ENCODE data around the gene CAMTA1. TPM values are rescaled to one million over a fixed set of nuclear protein-coding genes. Genes with fewer than 3 reads are reported as not detected.

The CAMTA1 gene
- total RNA-seq, 1 experiment from 2014 or later = 69.5 TPM

DNA sequence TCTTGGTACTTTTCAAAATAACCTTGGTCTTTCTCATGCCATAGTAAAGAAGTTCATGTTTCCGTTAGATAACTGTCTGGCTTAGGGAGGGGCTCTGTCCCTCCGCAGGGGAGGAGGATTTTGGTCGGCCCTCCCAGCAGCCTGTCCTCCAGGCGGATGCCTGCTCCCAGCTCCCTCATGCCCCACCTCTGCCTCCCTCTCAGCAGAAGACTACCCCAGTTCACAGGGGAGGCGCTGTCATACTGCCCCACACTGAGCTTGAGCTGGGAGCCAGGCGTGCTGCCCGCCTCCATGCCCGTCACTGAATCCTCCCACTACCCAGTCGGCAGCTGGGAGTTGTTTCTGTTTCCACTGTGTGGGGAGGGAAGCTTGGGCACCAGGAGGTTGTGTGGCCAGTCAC, 127.3 kb downstream of the CAMTA1 start:
- Histone ChIP-seq H2AFZ (ENCODE audit: low read depth, low read length, poor library complexity, severe bottlenecking) (no peak overlapping the region), H3K9me3 (ENCODE audit: control insufficient read depth in 1 of 2, insufficient read depth in 1 of 2, low read depth in 1 of 2, low read length in 2 of 2) (no peaks in the 10 kb centered on the region), H4K20me1 (ENCODE audit: insufficient read depth) (no peaks in the 10 kb centered on the region), H3K4me1 (ENCODE audit: control insufficient read depth in 1 of 2, insufficient read depth in 2 of 2, low read length in 2 of 2) (peaks cover 0 to 5% of the 10 kb centered on the region in 2 experiments; a peak in 1 of 4 replicates), H3K79me2 (ENCODE audit: insufficient read depth, low read length) (no peaks in the 10 kb centered on the region), H3K9me2 (ENCODE audit: insufficient read depth) (no peaks in the 10 kb centered on the region), H3K27ac (ENCODE audit: low read depth, low read length) (no peak overlapping the region), H3K27me3 (ENCODE audit: insufficient read depth, low read length) (no peaks in the 10 kb centered on the region), H3K4me2 (ENCODE audit: low read length) (no peak overlapping the region), H3K36me3 (ENCODE audit: control insufficient read depth in 1 of 2, insufficient read depth in 2 of 2, low read length in 2 of 2) (no peaks in the 10 kb centered on the region), H3K4me3 (replicated peaks in 1 of 2; ENCODE audit: low read depth in 1 of 2, low read length in 2 of 2) (no peak overlapping the region), H3K9ac (ENCODE audit: low read length) (no peak overlapping the region)
- ChIA-PET RAD21 (ENCODE audit: low non-redundant PET in 1 of 2, low total read pairs in 2 of 2, uncharacterized antibody in 2 of 2, unreplicated experiment in 2 of 2) (no interaction called here), CTCF (no interaction called here), POLR2A (no interaction called here)
- no TSS peak for BruUV-seq (replicated peaks)
- ATAC-seq (no peak), DNase-seq (ENCODE audit: low read depth, low spot score) (no peak)
- intact Hi-C loops (cut with micrococcal nuclease) = no loop called here
- TF ChIP-seq REST (IDR thresholded peaks at IDR 0.05; ENCODE audit: low read depth) (no peak), ZNF274 (IDR thresholded peaks at IDR 0.05; ENCODE audit: low read depth, low read length) (no peak), EZH2phosphoT487 (IDR thresholded peaks at IDR 0.05; ENCODE audit: borderline replicate concordance) (no peak), EZH2 (IDR thresholded peaks at IDR 0.05) (no peak)
- TF ChIP-seq, protein P1, sequence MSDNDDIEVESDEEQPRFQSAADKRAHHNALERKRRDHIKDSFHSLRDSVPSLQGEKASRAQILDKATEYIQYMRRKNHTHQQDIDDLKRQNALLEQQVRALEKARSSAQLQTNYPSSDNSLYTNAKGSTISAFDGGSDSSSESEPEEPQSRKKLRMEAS (IDR thresholded peaks at IDR 0.05) = no peak

GRCh38 chr1:6913086-6913485, 127.8 kb downstream of the CAMTA1 start:
- ATAC-seq = no peak
- POLR2A ChIA-PET = no interaction called here

More at GRCh38 chr1:6913086-6913485, 127.8 kb downstream of the CAMTA1 start:
- TF ChIP-seq POLR2A (IDR thresholded peaks at IDR 0.05; ENCODE audit: borderline replicate concordance, extremely low read depth, insufficient read depth, insufficient read length) = no peak
- TF ChIP-seq ATF3 (IDR thresholded peaks at IDR 0.05) = no peak
- TF ChIP-seq SP1 (IDR thresholded peaks at IDR 0.05; ENCODE audit: low read depth) = no peak
- no peak for TF ChIP-seq POLR2AphosphoS5 (IDR thresholded peaks at IDR 0.05; ENCODE audit: low read depth, low read length)
- no peak for TF ChIP-seq JUND (IDR thresholded peaks at IDR 0.05)
- Histone ChIP-seq H3K9me2 (ENCODE audit: insufficient read depth) (no peaks in the 10 kb centered on the region), H3K79me2 (ENCODE audit: insufficient read depth, low read length) (no peaks in the 10 kb centered on the region), H3K9ac (ENCODE audit: low read length) (no peak overlapping the region), H3K4me3 (replicated peaks in 1 of 2; ENCODE audit: low read depth in 1 of 2, low read length in 2 of 2) (no peak overlapping the region), H3K36me3 (ENCODE audit: control insufficient read depth in 1 of 2, insufficient read depth in 2 of 2, low read length in 2 of 2) (no peaks in the 10 kb centered on the region), H3K4me2 (ENCODE audit: low read length) (no peak overlapping the region), H3K27me3 (ENCODE audit: insufficient read depth, low read length) (no peaks in the 10 kb centered on the region), H3K4me1 (ENCODE audit: control insufficient read depth in 1 of 2, insufficient read depth in 2 of 2, low read length in 2 of 2) (peaks cover 0 to 5% of the 10 kb centered on the region in 2 experiments; a peak in 1 of 4 replicates), H4K20me1 (ENCODE audit: insufficient read depth) (no peaks in the 10 kb centered on the region), H3K27ac (ENCODE audit: low read depth, low read length) (no peak overlapping the region), H2AFZ (ENCODE audit: low read depth, low read length, poor library complexity, severe bottlenecking) (no peak overlapping the region), H3K9me3 (ENCODE audit: control insufficient read depth in 1 of 2, insufficient read depth in 1 of 2, low read depth in 1 of 2, low read length in 2 of 2) (no peaks in the 10 kb centered on the region)
- BruUV-seq (replicated peaks) = no TSS peak
- RAD21 ChIA-PET (ENCODE audit: low non-redundant PET in 1 of 2, low total read pairs in 2 of 2, uncharacterized antibody in 2 of 2, unreplicated experiment in 2 of 2) = no interaction called here
- DNase-seq (ENCODE audit: low read depth, low spot score) = no peak
- intact Hi-C loops (cut with micrococcal nuclease) = no loop called here
- CTCF ChIA-PET = no interaction called here

Measured in HCT116 (cell line).